ENCODE measurements around the gene SKP1.

DNA sequence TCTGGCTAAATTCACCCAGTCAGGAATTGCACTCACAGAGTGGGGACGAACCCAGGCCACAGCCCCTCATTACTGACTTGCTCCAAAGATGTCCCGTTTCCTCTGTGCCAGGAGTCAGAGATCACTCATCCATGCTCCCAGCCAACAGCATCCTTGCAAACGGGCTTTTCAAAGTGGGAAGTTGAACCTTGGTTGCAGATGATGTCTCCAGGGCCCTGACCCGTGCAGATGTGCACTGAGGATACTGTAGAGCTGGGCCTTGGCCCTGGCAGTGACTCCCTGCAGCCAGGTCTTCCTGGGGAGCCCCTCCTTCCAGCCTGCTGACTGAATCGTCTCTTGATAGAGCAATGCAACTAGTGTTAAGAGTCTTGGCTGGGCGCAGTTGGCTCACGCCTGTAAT is 40.0 kb downstream of the SKP1 start:
- TF ChIP-seq, protein P1, sequence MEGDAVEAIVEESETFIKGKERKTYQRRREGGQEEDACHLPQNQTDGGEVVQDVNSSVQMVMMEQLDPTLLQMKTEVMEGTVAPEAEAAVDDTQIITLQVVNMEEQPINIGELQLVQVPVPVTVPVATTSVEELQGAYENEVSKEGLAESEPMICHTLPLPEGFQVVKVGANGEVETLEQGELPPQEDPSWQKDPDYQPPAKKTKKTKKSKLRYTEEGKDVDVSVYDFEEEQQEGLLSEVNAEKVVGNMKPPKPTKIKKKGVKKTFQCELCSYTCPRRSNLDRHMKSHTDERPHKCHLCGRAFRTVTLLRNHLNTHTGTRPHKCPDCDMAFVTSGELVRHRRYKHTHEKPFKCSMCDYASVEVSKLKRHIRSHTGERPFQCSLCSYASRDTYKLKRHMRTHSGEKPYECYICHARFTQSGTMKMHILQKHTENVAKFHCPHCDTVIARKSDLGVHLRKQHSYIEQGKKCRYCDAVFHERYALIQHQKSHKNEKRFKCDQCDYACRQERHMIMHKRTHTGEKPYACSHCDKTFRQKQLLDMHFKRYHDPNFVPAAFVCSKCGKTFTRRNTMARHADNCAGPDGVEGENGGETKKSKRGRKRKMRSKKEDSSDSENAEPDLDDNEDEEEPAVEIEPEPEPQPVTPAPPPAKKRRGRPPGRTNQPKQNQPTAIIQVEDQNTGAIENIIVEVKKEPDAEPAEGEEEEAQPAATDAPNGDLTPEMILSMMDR (IDR thresholded peaks at IDR 0.05): no peak
- TF ChIP-seq FOXM1 (IDR thresholded peaks at IDR 0.05; ENCODE audit: low read depth): no peak
- no peak for TF ChIP-seq EP300 (IDR thresholded peaks at IDR 0.05; ENCODE audit: borderline replicate concordance in 1 of 2, low read depth in 1 of 2, low read length in 1 of 2)
- TF ChIP-seq POLR2AphosphoS5 (IDR thresholded peaks at IDR 0.05; ENCODE audit: low read depth, low read length): no peak
- TF ChIP-seq NRF1 (IDR thresholded peaks at IDR 0.05; ENCODE audit: low read depth, low read length): no peak
- TF ChIP-seq SIN3A (IDR thresholded peaks at IDR 0.05; ENCODE audit: borderline replicate concordance, low read depth, low read length): no peak
